HEK293 (cell line): ENCODE results near the gene MEI1.

Experiments
- CTCF ChIP-seq: fragments of 450-650 bp; formaldehyde crosslinking; IDR thresholded peaks from 2 replicates; pipeline ENCODE4 v1.5.1; 2016; ENCODE audit warnings: missing biosample characterization, missing genetic modification characterization
- ELK4 ChIP-seq: IDR thresholded peaks from 2 replicates; pipeline ENCODE4 v1.6.1; 2011; ENCODE audit warnings: mild to moderate bottlenecking, low read depth, low read length, borderline replicate concordance
- PATZ1 ChIP-seq: fragments of 450-650 bp; formaldehyde crosslinking; IDR thresholded peaks from 2 replicates; pipeline ENCODE4 v1.5.1; 2016; ENCODE audit warnings: missing biosample characterization, missing genetic modification characterization
- SP7 ChIP-seq: fragments of 450-650 bp; formaldehyde crosslinking; IDR thresholded peaks from 2 replicates; pipeline ENCODE4 v1.5.1; 2016; ENCODE audit warnings: missing biosample characterization, missing genetic modification characterization
- ZBTB20 ChIP-seq: fragments of 450-650 bp; formaldehyde crosslinking; IDR thresholded peaks from 2 replicates; pipeline ENCODE4 v1.5.1; 2016; ENCODE audit warnings: missing biosample characterization, missing genetic modification characterization
- ZBTB21 ChIP-seq: fragments of 450-650 bp; formaldehyde crosslinking; IDR thresholded peaks from 2 replicates; pipeline ENCODE4 v1.5.1; 2017; ENCODE audit warnings: missing biosample characterization, missing genetic modification characterization
- ZBTB7A ChIP-seq: fragments of 450-650 bp; formaldehyde crosslinking; IDR thresholded peaks from 2 replicates; pipeline ENCODE4 v1.5.1; 2016; ENCODE audit warnings: low read depth, missing biosample characterization, missing genetic modification characterization
- ZNF140 ChIP-seq: fragments of 450-650 bp; formaldehyde crosslinking; IDR thresholded peaks from 2 replicates; pipeline ENCODE4 v1.5.1; 2016; ENCODE audit warnings: missing biosample characterization, missing genetic modification characterization
- ZNF23 ChIP-seq: fragments of 450-650 bp; formaldehyde crosslinking; IDR thresholded peaks from 2 replicates; pipeline ENCODE4 v1.5.1; 2016; ENCODE audit warnings: missing biosample characterization, missing genetic modification characterization, borderline replicate concordance
- ZNF692 ChIP-seq: fragments of 450-650 bp; formaldehyde crosslinking; IDR thresholded peaks from 2 replicates; pipeline ENCODE4 v1.5.1; 2016; ENCODE audit warnings: missing biosample characterization, missing genetic modification characterization

- TF ChIP-seq CTCF (tag by site-specific recombination) (no peak), ZNF692 (no peak), ELK4 (no peak), PATZ1 (tag by site-specific recombination) (no peak), SP7 (tag by site-specific recombination) (no peak), ZBTB20 (tag by site-specific recombination) (no peak), ZBTB7A (tag by site-specific recombination) (no peak), ZBTB21 (no peak), ZNF140 (no peak), ZNF23 (tag by site-specific recombination) (no peak)
Observed at GRCh38 chr22:41782751-41783150, 83.4 kb downstream of the MEI1 start.
